ENCODE results near the gene MACROD2.

- no peak for TF ChIP-seq CTCF (IDR thresholded peaks at IDR 0.05)
- no peak for TF ChIP-seq EZH2 (IDR thresholded peaks at IDR 0.05; ENCODE audit: borderline replicate concordance, insufficient read depth, low read depth, low read length, poor library complexity, severe bottlenecking)
Measured at GRCh38 chr20:14992153-14992552, 996.8 kb downstream of the MACROD2 start.
